Ammon's horn (tissue), 1 donor: ENCODE results near the gene CDH13.

ENCODE experiments used
- DNase-seq: peaks from one replicate; pipeline ENCODE4 v3.0.0-alpha.2; 2016; ENCODE audit warnings: low spot score

CDH13 gene

DNA sequence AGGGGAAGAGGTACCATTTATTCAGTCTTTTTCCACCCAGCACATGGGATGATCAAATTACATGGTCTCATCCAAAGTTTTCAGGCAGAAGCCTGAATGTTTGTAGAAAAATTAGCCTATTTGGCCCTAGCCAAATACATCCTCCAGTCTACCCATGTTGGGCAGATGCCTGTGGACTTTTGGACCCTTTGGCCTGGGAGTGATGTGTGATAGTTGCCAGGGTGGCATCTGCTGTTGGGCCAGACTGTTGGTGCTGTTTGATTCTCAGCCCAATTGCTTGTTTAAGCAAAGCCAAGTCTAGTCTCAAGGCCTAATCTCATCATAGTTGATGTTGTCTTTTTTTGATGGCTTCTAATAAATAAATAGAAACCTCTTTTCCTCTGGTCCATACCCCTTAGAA is 419.0 kb downstream of the CDH13 start:
- DNase-seq = no peak

DNA sequence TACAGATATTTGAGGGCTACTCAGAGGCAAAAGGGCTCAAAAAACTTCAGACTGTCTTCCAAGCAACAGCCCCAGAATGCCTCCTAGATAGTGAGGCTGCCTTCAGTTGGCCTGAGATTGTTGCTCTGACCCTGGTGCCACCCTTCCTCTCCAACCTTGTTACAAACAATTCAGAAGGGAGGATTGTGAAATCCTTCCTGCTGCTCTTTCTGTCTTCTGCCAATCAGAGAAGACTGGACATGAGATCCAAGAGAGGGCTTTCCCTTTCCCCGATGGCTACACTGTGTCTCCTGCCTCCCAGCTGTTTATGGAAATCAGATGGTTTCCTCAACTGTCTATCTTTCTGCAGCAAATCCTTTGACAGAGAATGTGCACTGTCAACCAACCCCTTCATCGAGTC is 419.9 kb downstream of the CDH13 start:
- DNase-seq = no peak

DNA sequence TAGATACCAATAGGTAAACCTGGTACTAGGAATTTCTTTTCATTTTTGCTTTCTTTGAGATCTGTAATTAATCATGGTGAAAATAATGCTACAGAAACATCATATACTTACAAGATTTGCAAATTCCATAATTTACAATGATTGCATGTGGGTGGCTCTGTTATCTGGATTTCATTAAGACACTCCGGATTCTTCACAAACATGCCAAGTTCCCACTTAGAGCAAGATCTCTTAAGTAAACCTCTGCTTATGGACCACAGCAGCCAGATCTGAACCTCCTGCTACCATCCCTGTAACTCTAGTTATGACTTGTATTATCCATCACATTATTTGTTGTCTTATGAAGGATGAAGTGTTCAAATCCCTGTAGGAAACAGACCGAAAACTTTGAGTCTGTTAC is 424.7 kb downstream of the CDH13 start:
- DNase-seq = no peak

DNA sequence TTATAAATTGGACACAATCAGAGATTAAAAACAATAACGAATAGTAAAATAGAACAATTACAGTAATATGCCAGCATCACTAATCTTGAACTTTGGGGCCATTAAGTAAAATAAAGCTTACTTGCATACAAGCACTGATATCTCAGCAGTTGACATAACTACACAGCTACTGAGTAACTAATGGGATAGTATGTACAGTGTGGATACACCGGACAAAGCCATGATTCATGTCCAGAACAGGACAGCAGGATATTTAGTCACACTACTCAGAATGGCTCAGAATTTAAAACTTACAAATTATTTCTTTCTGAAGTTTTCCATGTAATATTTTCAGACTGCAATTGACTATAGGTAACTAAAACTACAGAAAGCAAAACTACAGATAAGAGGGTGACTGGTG is 427.5 kb downstream of the CDH13 start:
- no peak for DNase-seq

DNA sequence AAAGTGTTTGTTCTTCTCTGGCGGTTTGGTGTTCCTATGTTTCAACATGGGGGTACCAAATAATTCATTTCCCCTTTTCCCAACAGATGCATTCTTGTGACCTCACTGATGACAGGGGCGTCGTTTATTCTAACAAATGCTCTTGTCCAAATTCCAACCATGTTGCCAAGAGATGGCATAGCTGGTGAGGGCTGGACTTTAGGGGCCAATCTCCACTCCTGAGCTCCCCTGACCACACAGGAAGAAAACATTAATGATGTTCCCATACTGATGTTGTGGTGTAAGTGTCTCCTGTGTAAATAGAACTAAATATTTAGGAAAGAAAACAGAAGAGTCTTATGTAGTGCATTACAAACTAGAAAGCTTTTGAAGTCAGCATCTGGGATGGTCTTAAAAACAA is 431.6 kb downstream of the CDH13 start:
- DNase-seq = no peak

DNA sequence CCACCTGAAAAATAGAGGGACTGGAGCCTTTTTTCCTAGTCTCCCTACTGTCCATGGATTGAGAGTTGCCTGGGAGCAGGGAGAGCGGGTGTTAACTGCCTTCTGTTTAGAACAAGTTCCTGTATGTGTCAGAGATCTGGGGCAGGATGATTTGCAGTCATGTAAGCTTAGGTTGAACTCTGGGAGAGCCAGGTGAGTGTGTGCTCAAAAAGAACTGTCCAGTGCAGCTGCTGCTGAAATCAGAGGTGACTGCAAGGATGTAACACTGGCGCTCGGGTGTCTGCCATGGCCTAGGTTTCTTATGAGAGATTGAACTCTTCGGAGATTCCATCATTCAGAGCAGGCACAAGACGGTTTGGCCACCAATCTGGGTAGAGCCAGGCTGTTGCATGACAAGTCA is 432.5 kb downstream of the CDH13 start:
- DNase-seq = no peak

DNA sequence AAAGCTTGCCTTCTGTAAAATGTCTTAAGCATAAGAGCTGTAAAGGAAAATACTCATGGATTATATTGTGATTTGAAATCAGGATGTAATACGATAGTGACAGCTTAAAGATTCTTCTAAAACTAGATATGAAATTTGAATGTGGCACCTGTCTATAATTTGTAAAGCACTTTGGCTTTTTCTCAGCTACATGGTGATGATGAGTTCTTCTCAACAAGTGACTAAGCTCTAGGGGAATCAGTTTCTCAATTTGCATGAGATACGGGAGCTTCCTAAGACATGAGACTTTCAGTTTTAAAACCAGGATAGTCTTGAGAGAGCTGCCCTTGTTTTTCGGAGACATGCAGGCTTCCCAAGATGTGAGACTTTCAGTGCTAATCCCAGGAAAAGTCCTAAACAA is 439.2 kb downstream of the CDH13 start:
- no peak for DNase-seq

DNA sequence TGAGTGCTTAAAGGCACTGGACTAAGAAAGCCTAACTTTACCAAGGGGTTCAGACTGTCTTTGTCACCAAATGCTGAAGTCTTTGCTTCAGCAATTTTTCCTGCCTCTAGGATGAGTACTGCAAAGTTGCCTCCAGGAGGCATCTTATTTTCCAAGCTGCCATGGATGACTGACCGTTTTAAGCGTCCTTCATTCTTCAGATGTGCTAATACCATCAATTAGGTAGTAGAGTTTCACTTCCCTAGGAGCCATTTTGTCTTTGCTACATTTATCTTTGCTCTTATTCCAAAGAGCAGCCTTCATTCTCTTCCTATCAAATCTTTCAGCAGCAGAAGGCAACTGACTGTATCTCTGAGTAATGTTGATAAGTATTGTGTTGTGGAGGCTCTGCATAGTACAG is 440.1 kb downstream of the CDH13 start:
- DNase-seq = no peak

DNA sequence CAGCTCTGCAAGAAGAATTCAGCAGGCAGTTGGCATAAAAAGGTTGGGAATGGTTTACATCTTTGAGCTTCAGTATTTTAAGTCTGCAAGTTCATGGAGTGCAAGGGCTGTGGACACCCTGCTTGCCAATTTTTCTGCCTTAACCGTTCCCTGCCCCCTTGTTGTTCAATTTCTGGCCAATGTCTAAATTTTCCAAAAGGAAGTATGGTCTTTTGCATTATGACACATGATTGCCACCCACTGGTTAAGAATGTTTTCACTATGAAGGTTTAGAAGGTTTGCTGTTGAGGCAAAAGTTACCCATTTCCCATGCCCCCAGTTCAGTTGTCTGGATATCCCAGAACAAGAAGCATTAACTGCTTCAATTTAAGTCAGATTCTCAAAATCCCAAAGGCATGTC is 441.9 kb downstream of the CDH13 start:
- DNase-seq = peak; percentile 12

DNA sequence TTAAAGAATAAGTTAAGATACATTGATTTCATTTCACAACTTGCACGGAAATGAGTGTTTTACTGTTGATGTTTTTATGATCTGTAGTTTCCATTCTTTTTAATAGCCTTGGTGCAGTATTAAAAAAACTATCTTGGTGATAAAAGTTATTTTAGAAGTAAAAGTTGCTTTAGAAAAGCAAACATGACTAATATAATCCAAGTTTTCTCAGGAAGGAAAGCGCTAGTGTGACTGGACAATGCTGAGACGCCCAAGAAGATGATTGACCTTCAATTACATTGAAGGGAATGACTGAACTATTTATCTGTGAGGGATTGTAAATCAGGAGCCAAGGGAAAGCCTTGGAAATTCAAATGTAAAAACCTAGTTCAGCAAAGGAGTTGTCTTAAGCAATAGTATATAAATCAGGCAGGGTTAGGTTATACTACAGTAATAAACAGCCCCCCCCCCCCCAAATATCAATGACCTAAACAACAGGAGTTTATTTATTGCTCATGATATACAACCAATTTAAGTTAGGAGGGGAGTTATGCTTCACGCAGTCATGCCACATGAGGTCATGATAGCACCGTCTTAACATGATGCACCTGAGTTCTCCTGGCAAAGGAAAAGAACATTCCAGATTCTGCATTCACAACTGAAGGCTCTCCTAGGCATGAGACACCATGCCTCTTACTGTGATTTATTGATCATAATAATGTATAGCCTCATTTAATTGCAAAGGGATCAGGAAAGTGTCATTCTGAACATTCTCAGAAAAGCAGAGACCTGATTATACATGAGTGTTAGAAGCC is 443.8 kb downstream of the CDH13 start:
- DNase-seq = no peak

DNA sequence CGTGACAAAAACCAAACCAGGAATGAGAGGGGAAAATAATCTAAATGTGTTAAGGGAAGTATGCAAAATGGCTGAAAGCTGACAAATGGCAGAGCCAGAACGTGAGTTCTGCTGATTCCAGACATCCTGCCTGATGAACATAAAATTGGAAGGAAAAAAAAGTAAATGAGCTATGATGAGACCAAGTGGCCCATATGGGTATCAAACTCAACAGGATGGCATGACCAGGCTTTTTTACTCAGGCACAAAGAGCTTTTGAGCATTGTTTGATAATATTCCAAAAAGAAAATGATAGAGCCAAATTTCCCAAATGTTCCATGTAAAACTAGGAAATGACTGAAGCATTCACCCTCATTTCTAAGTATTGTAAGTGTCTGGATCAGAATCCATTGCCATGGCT is 449.2 kb downstream of the CDH13 start:
- peak; percentile 4 for DNase-seq

DNA sequence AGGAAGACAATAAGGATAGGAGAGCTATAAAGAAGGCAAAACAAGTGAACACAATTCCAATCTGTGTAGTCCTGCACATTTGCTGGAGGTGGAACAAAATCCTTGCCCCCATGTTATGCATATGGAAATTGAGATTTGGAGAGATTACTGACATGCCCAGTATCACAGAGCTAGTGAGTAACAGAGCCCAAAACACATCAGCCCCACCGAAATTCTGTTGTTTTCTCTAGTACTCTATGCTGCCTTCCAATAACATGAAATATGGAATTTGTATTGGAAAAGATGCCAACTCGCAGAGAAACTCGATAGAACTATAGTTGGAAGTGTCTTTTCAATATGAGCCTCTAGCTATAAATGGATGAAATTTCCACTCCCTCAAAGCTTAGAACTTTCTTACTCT is 456.6 kb downstream of the CDH13 start:
- DNase-seq = no peak

DNA sequence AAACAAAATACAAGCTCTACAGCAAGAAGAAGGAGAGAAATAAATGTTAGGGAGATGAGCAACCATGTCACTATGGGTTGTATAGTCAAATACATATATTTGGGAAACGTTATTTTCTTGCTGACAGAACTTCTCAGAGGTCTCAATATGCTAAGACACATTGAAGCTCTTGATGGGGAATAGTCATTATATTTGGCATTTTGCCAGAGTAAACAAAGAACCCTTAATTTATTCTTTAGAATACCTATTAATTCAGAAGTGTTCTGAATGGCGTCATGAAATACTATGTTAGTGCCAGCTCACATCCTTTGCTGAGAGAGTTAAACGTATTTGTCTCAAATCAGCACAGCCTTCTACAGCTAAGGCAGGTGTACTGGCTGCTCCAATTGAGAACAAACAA is 458.9 kb downstream of the CDH13 start:
- DNase-seq = no peak

DNA sequence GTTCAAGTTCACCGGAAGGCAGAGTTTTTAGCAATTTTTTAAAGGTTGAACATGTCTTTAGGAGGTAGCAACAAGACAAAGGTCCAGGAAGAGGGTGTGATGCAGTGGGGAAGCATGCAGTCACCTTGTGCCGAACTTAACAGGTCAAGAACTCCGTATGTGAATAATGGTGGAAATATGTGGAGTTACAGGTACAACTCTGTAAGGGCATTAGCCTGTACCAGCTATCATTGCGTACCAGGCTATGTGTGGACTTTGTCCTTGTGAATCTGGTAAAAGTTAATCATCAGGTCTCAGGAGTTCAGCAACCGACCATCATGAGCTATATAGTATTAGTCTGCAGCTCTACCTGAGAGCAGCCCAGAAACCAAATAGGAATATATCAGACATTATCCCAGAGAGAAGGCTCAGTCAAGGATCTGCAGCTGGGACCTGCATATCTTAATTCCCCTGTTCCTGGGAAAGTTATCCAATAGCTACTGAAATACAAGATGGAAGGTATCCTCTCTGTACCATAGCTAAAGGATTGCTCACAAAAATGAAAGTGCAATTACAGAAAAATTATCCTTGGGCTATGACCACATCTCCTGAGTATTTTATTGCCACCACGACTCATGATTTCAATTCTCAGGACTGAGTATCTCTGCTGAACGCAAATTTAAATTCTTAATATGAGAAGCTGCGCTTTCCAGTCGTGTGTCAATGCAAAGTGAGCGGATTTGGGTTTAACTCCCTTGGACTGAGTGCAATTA is 469.3 kb downstream of the CDH13 start:
- DNase-seq = no peak

DNA sequence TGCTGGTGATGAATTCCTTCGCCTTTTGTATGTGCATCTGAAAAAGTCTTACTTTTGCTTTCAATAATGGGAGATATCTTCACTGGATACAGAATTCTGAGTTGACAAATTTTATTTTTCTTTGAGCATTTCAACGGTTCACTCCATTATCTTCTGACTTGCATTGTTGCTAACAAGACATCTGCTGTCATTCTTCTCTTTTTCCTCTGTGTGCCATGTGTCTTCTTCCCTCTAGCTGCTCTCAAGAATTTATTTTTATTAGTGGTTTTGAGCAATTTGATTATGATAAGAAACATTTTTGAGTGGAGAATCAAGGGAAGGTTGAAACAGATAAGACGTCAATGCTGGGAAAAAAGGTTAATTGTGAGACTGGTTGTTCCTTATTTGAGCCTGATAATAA is 471.8 kb downstream of the CDH13 start:
- no peak for DNase-seq

DNA sequence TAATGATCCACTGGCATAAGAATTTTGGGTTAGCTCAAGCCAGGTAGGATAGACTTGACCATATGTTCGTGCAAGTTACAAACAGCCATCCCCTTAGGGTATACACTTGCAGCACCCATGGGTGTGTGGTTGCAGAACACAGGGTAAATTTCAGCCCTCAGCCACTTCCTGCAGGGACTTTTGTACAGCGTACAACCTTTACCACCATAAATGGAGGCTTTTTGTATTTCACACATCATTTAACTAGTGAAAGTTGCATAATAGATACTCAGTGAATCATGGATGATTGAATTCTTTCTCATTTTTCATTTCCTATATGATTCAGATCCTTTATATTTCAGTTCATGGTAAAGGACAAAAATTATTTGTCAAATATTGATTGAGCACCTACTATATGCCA is 473.9 kb downstream of the CDH13 start:
- DNase-seq = no peak

DNA sequence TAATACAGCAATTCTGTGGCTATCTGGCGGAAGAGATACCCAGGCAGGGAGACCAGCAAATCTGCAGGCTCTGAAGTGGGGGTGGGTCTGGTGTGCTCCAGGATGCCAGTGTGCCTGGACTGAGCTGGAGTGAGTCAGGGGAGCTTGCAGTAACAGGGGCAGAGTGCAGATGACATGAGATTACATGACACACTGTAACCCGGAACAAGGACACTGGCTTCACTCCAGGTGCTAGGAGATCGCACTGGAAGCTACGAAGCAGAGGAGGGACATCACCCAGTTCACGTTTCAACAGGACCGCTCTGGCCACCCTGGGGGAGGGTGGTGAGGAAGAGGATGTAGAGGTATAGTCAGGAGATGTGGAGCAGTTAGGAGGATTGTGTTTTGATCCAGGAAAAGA is 475.6 kb downstream of the CDH13 start:
- DNase-seq = no peak

DNA sequence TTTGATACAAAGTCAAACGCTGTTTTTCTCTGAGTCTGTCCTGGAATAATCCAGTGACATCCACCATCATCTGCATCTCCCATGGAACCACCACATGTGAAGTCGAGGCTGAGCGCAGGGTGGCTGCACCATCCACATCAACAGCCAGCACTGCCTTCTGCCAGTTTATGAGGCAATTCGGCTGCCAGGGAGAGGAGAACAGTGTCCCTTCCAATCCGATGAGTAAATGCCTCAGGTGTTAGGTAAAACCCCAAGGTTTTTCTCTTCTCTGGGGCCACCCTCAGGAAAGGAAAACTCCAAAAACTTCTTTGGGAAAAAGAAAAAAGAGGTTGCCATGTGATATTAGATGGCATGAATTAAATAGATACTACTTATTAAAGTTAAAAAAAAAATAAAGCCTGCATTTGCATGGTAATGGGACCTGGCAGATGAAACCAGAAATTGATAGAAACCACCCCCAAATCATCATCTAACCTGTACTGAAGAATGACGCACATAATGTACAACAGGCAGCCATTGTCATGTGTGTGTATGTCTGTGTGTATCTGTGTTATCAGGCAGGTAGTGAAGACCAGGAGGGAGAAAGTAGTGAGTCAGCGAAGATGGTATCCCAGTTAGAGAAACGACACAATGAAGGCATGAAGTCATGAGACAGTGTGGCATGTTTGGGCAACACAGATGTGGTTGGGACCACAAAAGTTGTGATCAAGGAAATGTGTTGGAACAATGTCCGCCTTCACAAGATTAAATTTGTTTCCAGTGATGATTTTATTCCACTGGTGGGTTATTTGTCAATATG is 478.7 kb downstream of the CDH13 start:
- DNase-seq = no peak

DNA sequence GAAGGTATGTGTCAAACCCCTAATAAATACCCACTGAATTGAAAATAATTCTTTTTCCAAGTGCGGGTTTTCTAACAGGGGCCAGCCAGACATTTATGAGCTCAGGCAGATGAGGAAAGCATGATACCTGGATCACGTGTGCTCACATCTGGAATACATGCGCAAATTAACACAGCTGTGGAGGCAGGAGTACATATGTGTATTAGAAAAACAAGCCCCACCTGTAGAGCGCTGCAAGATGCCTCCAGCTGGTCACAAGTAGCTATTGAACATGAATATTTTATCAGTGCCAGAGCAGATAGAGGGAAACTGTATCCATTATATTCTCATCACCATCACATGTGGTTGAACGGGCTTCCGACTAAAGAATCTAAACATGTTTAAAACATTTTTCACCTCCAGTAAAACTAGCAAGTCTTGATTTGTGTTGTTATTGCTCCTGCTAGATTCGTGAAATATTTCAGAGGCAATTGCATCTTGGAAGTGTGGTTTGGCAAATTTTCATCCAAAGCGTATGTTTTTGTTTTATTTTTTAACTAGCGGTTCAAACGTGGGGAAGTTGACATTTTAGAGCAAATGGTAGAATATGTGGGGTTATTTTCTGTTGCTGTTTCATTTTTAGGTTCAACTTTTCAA is 482.8 kb downstream of the CDH13 start:
- DNase-seq = no peak

DNA sequence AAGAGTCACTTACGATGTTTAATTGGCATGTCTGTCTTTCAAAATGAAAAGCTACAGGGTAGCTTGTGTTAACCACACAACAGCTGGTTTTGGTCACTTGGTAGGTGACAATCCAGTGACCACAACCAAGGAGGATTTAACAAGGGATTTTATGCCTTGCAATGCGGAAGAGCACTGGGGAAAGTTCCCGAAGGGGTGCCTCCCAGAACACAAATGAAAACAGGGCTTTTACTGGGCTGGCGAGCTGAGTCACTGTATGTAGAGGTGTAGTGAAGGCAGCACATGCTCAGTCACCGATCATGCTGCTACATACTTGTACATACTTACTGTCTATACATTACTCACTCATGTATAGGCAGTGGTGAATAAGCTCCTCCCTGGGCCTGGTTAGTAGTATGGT is 483.5 kb downstream of the CDH13 start:
- DNase-seq = no peak

DNA sequence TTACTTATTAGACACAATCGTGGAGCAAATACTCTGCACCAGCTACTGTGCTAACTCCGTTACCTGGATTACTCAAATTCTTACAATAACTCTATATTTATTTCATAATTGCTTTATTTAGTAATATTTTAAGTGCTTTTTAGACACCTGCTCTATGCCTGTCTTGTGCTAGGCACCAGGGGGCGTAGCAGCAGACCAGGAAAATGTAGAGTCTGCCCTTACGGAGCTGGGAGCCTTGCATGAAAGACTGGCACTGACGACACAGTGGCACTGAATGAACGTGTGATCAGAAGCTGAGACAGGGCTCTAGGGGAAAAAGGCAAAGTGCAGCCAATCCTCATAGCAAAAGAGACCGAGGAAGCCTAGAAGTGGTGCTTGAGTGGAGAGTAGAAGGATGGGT is 486.5 kb downstream of the CDH13 start:
- DNase-seq = peak; percentile 85

DNA sequence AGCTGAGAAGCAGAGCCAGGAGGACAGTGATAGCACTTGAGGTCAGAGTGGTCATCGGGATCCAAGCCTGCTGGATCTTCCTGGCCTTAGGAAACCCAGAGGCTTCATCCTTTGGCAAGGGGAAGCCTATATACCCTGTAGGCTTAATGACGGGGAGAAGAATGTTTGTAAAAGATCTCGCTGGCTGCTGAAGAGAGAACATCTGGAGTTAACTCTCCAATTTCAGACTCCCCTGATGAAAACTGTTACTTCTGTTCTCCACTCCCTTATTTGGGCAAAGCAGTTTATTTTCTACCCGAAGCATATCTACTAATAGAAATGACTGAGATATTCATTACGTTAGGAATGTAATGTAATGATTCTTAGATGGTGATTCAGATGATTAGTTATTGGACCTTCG is 487.0 kb downstream of the CDH13 start:
- DNase-seq = no peak
